Activated CD8-positive, alpha-beta memory T cell treated with anti-CD3 and anti-CD28 coated beads for 36 hours (primary cell): ENCODE results near the gene ARHGAP28. TPM values are rescaled to one million over a fixed set of nuclear protein-coding genes. Genes with fewer than 3 reads are reported as not detected.

Experiments used
- CTCF ChIA-PET: fragments of 350-600 bp; sonication (Branson Sonifier 250); formaldehyde crosslinking; loops from one replicate; lab custom pipeline; 2021; ENCODE audit warnings: antibody characterized with exemption; lab: Charles Lee
- POLR2A ChIA-PET: fragments of 350-600 bp; sonication (Branson Sonifier 250); formaldehyde crosslinking; loops from one replicate; lab custom pipeline; 2021; ENCODE audit warnings: antibody characterized with exemption; lab: Charles Lee
- total RNA-seq, 2 experiments: library from RNA; stranded (reverse); gene quantifications; one replicate each; pipeline ENCODE4 v1.2.3, GENCODE V29; 2021

ARHGAP28 gene
- not detected for total RNA-seq

GRCh38 chr18:6729247-6730091, at the start of gene ARHGAP28:
Gene ARHGAP28, plus strand, starts transcription at chr18:6729716. Its CDS starts 106 bp downstream, at chr18:6729822.
- POLR2A ChIA-PET = no interaction called here
- CTCF ChIA-PET = no interaction called here

- POLR2A ChIA-PET = no interaction called here
- CTCF ChIA-PET = no interaction called here
These were observed 48.1 kb upstream of the ARHGAP28 start for GRCh38 chr18:6681331-6681875.

- POLR2A ChIA-PET = no interaction called here
- CTCF ChIA-PET = no interaction called here
These were observed 46.9 kb upstream of the ARHGAP28 start for GRCh38 chr18:6682437-6683111.

- CTCF ChIA-PET = no interaction called here
- POLR2A ChIA-PET = no interaction called here
These were observed 46.2 kb upstream of the ARHGAP28 start for GRCh38 chr18:6683112-6683876.

- ChIA-PET POLR2A (no interaction called here), CTCF (no interaction called here)
These were observed 41.8 kb upstream of the ARHGAP28 start for GRCh38 chr18:6687676-6688075.

- ChIA-PET POLR2A (no interaction called here), CTCF (no interaction called here)
These were observed 20.6 kb upstream of the ARHGAP28 start for GRCh38 chr18:6708890-6709289.

GRCh38 chr18:6711467-6711866, 18.0 kb upstream of the ARHGAP28 start:
- POLR2A ChIA-PET = no interaction called here
- CTCF ChIA-PET = no interaction called here

GRCh38 chr18:6712401-6712800, 17.1 kb upstream of the ARHGAP28 start:
- POLR2A ChIA-PET = interaction anchor here (0.5 kb wide), 1 partner anchor 1083 kb away, joined by 4 read pairs; no protein-coding TSS in a partner anchor
- CTCF ChIA-PET = no interaction called here

- ChIA-PET CTCF (no interaction called here), POLR2A (no interaction called here)
These were observed 15.5 kb upstream of the ARHGAP28 start for GRCh38 chr18:6714010-6714409.

GRCh38 chr18:6718267-6718666, 11.2 kb upstream of the ARHGAP28 start:
- POLR2A ChIA-PET = no interaction called here
- CTCF ChIA-PET = no interaction called here

- ChIA-PET CTCF (no interaction called here), POLR2A (no interaction called here)
These were observed 10.2 kb upstream of the ARHGAP28 start for GRCh38 chr18:6719098-6719846.

GRCh38 chr18:6719910-6720683, 9.4 kb upstream of the ARHGAP28 start:
- ChIA-PET POLR2A (no interaction called here), CTCF (no interaction called here)

GRCh38 chr18:6721755-6722154, 7.8 kb upstream of the ARHGAP28 start:
- POLR2A ChIA-PET = no interaction called here
- CTCF ChIA-PET = no interaction called here

- POLR2A ChIA-PET = no interaction called here
- CTCF ChIA-PET = no interaction called here
These were observed 6.8 kb upstream of the ARHGAP28 start for GRCh38 chr18:6722690-6723089.

- CTCF ChIA-PET = no interaction called here
- POLR2A ChIA-PET = no interaction called here
These were observed 5.2 kb upstream of the ARHGAP28 start for GRCh38 chr18:6724331-6724730.

- POLR2A ChIA-PET = no interaction called here
These were observed 1.2 kb upstream of the ARHGAP28 start for GRCh38 chr18:6728331-6728730.

GRCh38 chr18:6728809-6729246, 688 bp upstream of the ARHGAP28 start:
- POLR2A ChIA-PET = no interaction called here
- CTCF ChIA-PET = no interaction called here

More at GRCh38 chr18:6728331-6728730, 1.2 kb upstream of the ARHGAP28 start:
- CTCF ChIA-PET = no interaction called here

GRCh38 chr18:6730416-6731221, 1.1 kb downstream of the ARHGAP28 start:
- POLR2A ChIA-PET = no interaction called here
- CTCF ChIA-PET = no interaction called here
